ENCODE data around the gene CASKIN1.
A peak's percentile ranks its signal among the peaks of the same experiment; 100 is the strongest.

The CASKIN1 gene

GRCh38 chr16:2171601-2172178 is 24.7 kb downstream of the CASKIN1 start:
- TF ChIP-seq ZBTB7A (IDR thresholded peaks at IDR 0.05; ENCODE audit: low read depth) = no peak
- TF ChIP-seq TEAD4 (IDR thresholded peaks at IDR 0.05) = no peak

GRCh38 chr16:2170587-2171435 is 25.6 kb downstream of the CASKIN1 start:
- TF ChIP-seq YY1 (IDR thresholded peaks at IDR 0.05; ENCODE audit: low read depth) = no peak
- TF ChIP-seq ZBTB7A (IDR thresholded peaks at IDR 0.05; ENCODE audit: low read depth) = no peak
- TF ChIP-seq TCF12 (IDR thresholded peaks at IDR 0.05; ENCODE audit: low read depth) = no peak
- TF ChIP-seq CREB1 (IDR thresholded peaks at IDR 0.05; ENCODE audit: low read depth) = no peak

GRCh38 chr16:2170080-2170479 is 26.3 kb downstream of the CASKIN1 start:
- no peak for TF ChIP-seq MAX (IDR thresholded peaks at IDR 0.05)
- TF ChIP-seq EGR1 (IDR thresholded peaks at IDR 0.05) = no peak
- TF ChIP-seq CEBPB (IDR thresholded peaks at IDR 0.05) = no peak
- no peak for TF ChIP-seq FOXM1 (IDR thresholded peaks at IDR 0.05; ENCODE audit: borderline replicate concordance, low read depth)
- no peak for TF ChIP-seq USF1 (IDR thresholded peaks at IDR 0.05)
- TF ChIP-seq TEAD4 (IDR thresholded peaks at IDR 0.05) = no peak
- TF ChIP-seq TAF1 (IDR thresholded peaks at IDR 0.05; ENCODE audit: low read depth) = no peak
- TF ChIP-seq TCF12 (IDR thresholded peaks at IDR 0.05; ENCODE audit: low read depth) = no peak
- no peak for TF ChIP-seq YY1 (IDR thresholded peaks at IDR 0.05; ENCODE audit: low read depth)
- no peak for TF ChIP-seq ZBTB7A (IDR thresholded peaks at IDR 0.05; ENCODE audit: low read depth)
- no peak for TF ChIP-seq EP300 (IDR thresholded peaks at IDR 0.05; ENCODE audit: borderline replicate concordance)
- TF ChIP-seq CREB1 (IDR thresholded peaks at IDR 0.05; ENCODE audit: low read depth) = no peak
- TF ChIP-seq NFIC (IDR thresholded peaks at IDR 0.05) = no peak
- TF ChIP-seq RAD21 (IDR thresholded peaks at IDR 0.05; ENCODE audit: low read depth) = no peak
- TF ChIP-seq REST (IDR thresholded peaks at IDR 0.05; ENCODE audit: low read depth) = no peak

GRCh38 chr16:2167068-2167638 is 29.3 kb downstream of the CASKIN1 start:
- TF ChIP-seq REST (IDR thresholded peaks at IDR 0.05; ENCODE audit: low read depth) = no peak
- no peak for TF ChIP-seq MAX (IDR thresholded peaks at IDR 0.05)
- TF ChIP-seq YY1 (IDR thresholded peaks at IDR 0.05; ENCODE audit: low read depth) = no peak
- TF ChIP-seq RAD21 (IDR thresholded peaks at IDR 0.05; ENCODE audit: low read depth) = no peak
- no peak for TF ChIP-seq FOXM1 (IDR thresholded peaks at IDR 0.05; ENCODE audit: borderline replicate concordance, low read depth)
- no peak for TF ChIP-seq ZBTB7A (IDR thresholded peaks at IDR 0.05; ENCODE audit: low read depth)
- TF ChIP-seq TCF12 (IDR thresholded peaks at IDR 0.05; ENCODE audit: low read depth) = no peak
- TF ChIP-seq EGR1 (IDR thresholded peaks at IDR 0.05) = no peak
- TF ChIP-seq USF1 (IDR thresholded peaks at IDR 0.05) = no peak
- TF ChIP-seq TEAD4 (IDR thresholded peaks at IDR 0.05) = no peak
- no peak for TF ChIP-seq EP300 (IDR thresholded peaks at IDR 0.05; ENCODE audit: borderline replicate concordance)
- TF ChIP-seq CEBPB (IDR thresholded peaks at IDR 0.05) = no peak
- TF ChIP-seq TAF1 (IDR thresholded peaks at IDR 0.05; ENCODE audit: low read depth) = no peak
- no peak for TF ChIP-seq NFIC (IDR thresholded peaks at IDR 0.05)
- TF ChIP-seq CREB1 (IDR thresholded peaks at IDR 0.05; ENCODE audit: low read depth) = no peak

GRCh38 chr16:2166263-2167067 is 29.9 kb downstream of the CASKIN1 start:
- TF ChIP-seq TEAD4 (IDR thresholded peaks at IDR 0.05) (no peak), CEBPB (IDR thresholded peaks at IDR 0.05) (peak; percentile 52; the same call in 1 of the 2 replicates), USF1 (IDR thresholded peaks at IDR 0.05) (peak; percentile 60)

All from Ishikawa (cell line).